Vagina (tissue), 2 donors: ENCODE data around the gene AGO3.

Experiments
- CTCF ChIP-seq, 3 experiments: fragments of 450-650 bp in 2 of 3; fragments of 200-600 bp in 1 of 3; sonication (generic) in 1 of 3; IDR thresholded peaks; one replicate each; pipeline ENCODE4 v1.5.1; 2017 to 2019; ENCODE audit warnings: antibody characterized with exemption in 3 of 3, mild to moderate bottlenecking in 2 of 3, moderate library complexity in 2 of 3
- POLR2A ChIP-seq, 2 donors: fragments of 450-650 bp; IDR thresholded peaks; one replicate each; pipeline ENCODE4 v1.6.1; 2017; ENCODE audit warnings: antibody characterized with exemption in 2 of 2, mild to moderate bottlenecking in 2 of 2, moderate library complexity in 2 of 2

- TF ChIP-seq POLR2A (IDR thresholded peaks at IDR 0.05) (no peak), CTCF (IDR thresholded peaks at IDR 0.05) (no peak)
Measured at GRCh38 chr1:36008546-36009197, 77.8 kb downstream of the AGO3 start.
